RPMI8226 (cell line): ENCODE data around the gene YPEL2.
"Not testable (repeated sequence)": the region's sequence is repeated elsewhere in the genome, so short reads cannot be mapped to it uniquely, and the experiment has no call there.

Experiments
- DNase-seq: peaks from one replicate; pipeline ENCODE4 v3.0.0-alpha.2; 2015

YPEL2 gene, protein sequence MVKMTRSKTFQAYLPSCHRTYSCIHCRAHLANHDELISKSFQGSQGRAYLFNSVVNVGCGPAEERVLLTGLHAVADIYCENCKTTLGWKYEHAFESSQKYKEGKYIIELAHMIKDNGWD

DNA sequence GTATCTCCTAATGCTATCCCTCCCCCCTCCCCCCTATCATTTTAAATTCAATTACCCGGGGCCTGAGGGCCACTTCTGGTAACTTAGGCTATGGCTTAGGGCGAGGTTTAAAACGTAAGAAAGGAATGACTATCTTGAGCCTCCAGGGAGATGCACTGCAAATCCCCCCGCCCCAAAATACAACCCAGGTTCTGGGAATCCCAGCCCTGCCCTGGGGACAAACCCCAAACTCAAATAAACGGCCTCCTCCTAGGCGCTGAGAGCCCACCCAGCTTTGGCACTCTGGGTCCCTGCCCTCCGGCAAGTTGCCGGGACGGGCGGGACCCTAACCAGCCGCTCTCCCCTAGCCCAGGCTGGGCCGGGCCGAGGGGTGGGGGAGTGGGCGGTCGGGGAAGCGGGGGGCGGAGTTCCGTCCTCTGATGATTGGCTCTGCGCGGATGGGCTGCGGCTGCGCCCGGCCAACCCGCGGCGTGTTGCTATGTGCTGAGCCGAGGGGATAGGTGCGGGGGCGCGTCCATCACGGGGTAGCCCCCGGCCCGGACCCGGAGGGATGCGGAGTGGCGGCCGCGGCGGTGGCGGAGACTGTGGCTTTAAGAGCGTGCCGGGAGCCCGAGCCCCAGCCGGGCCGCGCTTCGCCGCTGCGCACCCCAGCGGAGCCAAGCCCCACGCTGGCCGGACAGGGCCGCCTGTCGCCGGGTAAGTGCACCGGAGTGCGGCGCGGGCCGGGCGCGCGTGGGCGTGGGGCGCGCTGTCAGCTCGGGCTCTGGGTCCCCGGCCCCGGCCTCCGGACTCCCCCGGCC, at the start of gene YPEL2:
Gene YPEL2, plus strand, starts transcription at position 527 of the 800 bp plus-strand sequence. CDS start 21,755 bp downstream, outside the sequence.
- DNase-seq = peak; percentile 91

DNA sequence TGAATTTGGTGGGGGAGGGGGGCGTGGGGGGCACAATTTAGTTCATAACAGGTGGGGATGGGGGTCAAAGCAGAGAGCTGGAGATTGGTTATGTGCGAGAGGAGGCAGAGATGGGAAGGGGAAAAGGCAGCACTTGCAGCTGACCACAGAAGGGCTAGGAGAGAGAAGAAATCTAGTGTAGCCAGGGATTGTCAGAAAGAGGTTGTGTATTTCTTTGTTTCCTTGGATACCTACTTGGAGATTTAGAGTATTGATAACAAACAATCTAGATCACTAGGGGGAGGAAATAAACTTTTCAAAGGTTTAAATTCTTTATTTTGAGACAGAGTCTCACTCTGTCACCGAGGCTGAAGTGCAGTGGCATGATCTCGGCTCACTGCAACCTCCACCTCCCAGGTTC, 47.1 kb upstream of the YPEL2 start:
- DNase-seq = no peak

DNA sequence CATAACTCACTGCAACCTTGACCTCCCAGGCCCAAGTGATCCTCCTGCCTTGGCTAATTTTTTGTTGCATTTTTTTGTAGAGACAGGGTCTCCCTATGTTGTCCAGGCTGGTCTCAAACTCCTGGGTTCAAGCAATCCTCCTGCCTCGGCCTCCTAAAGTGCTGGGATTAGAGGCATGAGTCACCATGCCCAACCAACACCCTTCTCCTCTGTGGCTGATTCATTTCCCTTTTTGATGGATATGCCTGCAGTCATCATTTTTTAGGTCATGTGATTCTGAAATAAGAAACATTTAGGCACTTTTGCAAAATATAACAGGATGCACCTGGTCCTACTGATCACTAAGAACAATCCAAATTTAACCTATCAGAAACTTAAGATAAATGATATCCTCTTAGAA, 44.0 kb upstream of the YPEL2 start:
- peak; percentile 72 for DNase-seq

DNA sequence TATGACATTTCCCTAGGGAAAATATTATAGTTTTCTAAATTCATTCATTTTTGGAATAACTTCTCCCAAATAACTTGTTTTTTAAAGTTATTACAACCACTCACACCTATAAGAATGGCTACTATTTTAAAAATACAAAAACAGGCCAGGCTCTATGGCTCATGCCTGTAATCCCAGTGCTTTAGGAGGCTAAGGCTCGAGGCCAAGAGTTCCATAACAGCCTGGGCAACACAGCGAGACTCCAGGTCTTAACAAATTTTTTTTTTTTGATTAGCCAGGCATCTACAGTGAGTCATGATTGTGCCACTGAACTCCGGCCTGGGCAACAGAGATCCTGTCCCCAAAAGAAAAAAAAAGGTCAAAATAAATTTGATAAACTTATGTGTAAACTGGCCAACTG, 43.6 kb upstream of the YPEL2 start:
- no peak for DNase-seq

DNA sequence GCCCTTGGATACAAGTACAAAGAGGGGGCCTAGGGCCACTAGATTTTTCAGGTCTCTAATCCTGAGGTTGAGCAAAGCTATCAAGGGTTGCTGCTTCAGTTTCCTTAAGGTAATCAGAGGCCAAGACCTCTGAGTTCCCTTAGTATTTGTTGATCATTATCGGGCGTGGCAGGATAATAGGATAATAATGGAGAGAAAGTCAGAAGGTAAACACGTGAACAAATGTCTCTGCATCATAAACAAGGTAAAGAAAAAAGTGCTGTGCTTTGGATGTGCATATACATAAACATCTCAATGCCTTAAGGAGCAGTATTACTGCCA, 41.5 kb upstream of the YPEL2 start:
- DNase-seq = no peak

DNA sequence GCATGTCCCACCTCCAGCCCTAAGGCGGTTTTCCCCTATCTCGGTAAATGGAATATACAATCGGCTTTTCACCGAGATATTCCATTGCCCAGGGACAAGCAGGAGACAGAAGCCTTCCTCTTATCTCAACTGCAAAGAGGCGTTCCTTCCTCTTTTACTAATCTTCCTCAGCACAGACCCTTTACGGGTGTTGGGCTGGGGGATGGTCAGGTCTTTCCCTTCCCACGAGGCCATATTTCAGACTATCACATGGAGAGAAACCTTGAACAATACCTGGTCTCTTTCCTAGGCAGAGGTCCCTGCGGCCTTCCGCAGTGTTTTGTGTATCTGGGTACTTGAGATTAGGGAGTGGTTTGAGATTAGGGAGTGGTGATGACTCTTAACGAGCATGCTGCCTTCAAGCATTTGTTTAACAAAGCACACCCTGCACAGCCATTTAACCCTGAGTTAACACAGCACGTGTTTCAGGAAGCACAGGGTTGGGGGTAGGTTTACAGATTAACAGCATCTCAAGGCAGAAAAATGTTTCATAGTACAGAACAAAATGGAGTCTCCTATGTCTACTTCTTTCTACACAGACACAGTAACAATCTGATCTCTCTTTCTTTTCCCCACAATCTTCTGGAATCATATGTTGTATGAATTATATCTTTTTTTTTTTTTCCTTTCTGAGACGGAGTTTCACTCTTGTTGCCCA, 41.0 kb upstream of the YPEL2 start:
- DNase-seq = not testable (repeated sequence)

DNA sequence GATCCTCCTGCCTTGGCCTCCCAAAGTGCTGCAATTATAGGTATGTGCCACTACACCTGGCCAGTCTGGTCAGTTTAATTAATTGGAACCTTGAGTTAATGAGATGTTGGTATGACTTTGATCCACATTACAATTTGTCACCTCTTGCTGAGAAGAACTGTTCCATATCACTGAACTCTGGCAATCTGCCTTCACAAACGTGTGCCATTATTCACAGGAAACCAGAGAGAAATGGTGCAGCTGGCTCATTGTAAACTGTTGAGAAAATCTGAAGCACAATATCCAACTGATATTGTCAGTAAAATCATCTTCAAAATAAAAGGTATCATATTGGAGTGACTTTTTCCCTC, 39.3 kb upstream of the YPEL2 start:
- DNase-seq = no peak

DNA sequence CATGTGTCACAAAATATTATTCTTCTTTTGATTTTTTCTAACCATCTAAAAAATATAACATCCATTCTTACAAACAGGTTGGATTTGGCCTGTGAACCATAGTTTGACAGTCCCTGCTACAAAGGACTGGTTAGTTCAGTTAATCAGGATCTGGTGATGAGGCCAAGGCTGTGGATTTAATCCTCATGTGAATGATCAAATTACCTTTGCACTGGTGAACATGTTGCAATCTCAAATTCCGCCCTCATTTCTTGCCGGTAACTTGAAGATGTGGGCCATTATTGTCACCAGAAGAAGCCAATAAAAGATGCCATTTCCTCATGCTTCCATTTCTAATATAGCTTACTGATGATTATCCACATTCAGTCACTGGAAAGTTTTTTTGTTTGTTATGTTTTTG, 35.3 kb upstream of the YPEL2 start:
- no peak for DNase-seq

DNA sequence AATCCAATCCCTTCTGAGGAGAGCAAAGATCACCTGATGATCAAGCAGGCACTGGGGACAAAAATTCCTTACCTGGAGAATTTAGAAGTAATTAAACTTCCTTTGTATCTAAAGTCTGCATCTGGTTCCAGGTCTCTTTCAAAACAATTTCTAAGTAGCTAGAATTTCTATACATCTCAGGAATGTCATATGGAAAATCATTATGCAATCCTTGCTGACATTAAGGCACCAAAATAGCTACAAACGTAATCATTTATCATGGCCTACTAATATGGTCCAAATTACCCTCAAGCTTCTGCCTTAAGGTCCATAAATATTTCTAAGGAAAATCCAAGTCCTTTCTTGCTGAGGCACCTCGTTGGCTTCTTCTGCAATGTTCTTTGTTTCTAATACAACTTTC, 32.9 kb upstream of the YPEL2 start:
- no peak for DNase-seq

DNA sequence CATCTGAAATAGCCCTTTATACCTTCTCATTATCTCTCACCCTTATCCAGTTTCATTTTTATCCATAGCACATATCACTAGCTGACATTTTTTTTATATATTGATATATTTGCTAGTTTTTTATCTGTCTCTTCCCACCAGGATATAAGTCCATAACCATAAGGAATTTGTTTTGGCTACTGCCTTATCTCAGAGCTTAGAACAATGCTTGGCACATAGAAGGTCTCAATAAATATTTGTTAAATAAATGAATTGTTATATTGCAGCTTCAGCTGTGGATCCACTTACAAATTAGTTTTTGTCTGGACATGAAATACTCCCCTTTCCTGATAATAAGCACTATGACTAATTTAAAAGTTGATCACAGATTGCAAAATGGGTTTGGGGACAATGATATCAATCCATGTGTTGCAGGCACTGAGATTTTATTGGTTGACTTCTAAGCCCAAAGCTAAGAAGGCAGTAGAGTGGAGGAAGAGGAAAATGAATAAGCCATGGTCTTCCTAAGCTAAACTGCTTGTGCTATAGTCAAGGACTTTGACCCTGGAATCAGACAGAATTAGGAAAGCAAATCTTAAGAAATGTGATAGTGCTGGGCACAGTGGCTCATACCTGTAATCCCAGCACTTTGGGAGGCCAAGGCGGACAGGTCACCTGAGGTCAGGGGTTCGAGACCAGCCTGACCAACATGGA, 31.9 kb upstream of the YPEL2 start:
- no peak for DNase-seq

DNA sequence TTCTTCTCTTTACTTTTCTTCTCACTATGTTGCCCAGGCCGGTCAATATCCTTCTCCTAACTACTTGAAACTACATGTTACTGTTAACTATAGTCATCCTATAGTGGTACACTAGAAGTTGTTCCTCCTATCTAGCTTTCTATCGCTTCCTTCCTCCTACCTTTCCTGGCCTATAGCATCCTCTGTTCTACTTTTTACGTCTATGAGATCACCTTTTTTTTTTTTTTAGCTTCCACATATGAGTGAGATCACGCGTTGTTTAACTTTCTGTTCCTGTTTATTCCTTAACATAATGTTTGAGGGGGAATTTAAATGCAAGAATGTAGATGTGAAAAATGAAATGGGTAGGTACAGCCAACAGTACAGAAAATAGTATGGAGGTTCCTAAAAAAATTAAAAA, 30.5 kb upstream of the YPEL2 start:
- no peak for DNase-seq

DNA sequence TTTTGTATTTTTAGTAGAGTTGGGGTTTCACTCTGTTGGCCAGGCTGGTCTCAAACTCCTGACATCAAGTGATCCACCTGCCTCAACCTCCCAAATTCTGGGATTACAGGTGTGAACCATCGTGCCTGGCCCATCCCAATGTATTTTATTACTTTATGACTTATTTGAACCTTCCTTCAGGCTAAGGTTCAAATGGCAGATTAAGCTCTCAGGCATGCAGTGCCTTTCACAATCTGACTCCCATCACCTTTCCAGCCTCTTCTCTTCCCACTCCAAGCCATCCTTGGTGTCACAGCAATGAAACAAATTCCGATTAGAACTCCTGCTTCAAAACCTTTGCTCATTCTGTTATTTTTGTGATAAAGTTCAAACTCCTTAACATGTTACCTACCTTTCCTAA, 26.6 kb upstream of the YPEL2 start:
- DNase-seq = no peak

DNA sequence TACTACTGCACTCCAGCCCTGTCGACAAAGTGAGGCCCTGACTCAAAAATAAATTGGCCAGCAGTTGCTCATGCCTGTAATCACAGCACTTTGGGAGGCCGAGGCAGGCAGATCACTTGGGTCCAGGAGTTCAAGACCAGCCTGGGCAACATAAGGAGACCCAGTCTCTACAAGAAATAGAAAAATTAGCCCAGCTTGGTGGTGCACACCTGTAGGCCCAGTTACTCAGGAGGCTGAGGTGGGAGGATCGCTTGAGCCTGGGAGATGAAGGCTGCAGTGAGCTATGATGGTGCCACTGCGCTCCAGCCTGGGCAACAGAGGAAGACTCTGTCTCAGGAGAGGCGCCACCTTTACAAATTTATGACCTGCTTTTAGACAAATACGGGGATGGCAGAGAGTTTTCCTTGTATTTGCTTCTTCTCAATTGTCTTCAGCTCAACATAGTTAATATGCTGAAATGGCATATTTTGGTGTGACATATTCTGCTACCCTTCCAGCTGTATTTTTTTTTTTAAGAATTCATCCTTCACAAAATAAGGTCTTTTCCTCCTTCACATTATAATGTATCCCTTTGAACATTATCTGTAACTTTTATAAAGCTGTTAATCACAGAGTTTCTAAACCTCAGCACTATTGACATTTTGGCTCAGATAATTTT, 21.1 kb upstream of the YPEL2 start:
- DNase-seq = no peak

DNA sequence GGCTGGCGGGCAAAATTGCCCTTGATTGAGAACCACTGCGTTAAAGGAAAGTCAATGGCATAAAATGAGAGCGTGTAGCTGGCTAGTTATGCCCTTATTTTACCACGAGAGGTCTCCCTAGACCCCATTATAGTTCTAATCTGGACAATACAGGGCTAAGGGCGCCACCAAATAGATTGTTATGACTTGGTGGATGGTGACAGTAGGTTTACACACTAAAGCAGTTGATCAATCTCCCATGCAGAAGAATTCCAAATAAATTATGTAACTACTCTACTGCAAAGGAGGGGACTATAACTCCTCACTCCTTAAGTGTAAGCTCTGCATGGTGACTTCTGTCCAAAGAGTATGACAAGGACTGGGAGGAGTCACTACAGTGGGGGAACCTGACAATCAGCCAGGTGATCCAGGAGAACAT, 20.4 kb upstream of the YPEL2 start:
- peak; percentile 75 for DNase-seq

DNA sequence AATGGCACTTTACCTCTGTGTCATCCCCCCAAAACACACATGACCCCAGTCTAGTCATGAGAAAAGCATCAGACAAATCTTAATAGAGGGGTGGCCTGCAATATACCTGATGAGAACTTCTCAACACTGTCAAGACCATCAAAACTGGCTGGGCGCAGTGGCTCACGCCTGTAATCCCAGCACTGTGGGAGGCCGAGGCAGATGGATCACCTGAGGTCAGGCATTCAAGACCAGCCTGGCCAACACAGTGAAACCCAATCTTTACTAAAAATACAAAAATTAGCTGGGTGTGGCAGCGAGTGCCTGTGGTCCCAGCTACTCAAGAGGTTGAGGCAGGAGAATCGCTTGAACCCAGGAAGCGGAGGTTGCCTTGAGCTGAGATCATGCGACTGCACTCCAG, 19.9 kb upstream of the YPEL2 start:
- not testable (repeated sequence) for DNase-seq

DNA sequence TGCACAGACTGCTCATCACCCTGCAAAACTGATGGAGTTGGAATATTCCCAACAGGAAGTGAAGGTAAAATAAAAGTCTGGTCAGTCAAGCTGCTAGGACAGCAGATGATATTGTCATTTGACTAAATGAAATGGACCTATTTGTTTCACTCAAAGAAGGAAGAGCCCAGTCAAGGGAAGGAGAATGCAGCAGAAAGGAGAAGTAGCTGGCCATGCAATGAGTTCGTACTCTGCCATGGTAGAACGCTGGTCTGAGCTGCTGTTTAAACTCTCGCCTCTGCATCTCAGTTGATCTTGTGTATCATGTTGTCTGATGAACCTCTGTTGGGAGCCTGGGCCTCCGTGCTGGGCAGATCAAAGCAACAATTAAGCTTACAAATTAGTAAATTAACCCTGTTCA, 15.6 kb upstream of the YPEL2 start:
- no peak for DNase-seq

DNA sequence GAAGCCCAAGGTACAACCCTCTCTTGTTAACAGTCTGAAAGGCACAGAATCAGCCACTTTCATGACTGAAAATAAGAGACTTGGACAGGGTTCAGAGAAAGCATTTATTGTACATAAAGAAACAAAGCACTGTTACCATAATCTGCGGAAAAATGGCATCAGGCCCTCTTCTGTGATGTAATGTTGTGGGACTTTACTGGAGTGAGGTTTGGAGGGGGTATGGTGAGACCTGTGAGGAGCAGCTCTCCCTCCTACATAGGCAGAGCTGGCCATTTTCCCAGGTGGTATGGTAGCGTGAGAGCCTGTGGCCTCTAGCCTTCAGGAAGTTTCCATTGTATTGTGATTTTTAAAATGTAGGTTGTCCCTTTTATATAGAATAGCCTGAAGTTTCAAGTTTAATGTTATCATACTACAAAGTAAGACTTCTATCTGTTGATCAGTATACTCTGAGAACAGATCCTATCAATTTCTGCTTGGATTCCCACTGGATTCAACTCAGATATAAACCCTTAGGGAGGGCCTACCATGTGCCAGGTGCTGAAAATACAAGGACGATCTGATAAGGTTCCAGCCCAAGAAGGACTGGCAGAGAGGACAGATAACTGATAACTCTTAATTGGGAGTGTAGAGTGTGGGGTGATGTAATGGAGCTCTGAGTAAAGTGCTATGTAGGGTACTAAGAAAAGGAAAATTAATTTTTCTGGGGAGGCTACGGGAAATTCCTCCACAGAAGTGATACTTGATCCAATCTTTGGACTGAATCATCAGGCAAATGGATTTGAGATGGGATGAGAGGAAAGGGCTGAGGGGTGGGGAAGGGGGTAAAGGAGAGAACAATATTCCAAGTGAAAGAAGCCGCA, 4.1 kb upstream of the YPEL2 start:
- DNase-seq = no peak

DNA sequence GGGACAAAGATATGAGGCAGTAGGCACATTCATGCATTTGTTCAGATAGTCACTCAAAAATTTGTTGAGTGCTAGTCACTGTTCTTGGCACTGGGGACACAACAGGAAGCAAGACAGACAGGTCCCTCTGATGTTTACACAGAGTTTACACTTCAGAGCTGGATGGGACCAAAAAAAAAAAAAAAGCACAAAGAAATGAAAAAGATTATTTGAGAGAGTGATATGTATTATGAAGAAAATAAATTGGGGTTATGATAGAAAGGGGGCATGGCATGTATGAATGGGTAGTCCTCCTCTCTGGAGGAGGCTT, 3.5 kb upstream of the YPEL2 start:
- DNase-seq = no peak

DNA sequence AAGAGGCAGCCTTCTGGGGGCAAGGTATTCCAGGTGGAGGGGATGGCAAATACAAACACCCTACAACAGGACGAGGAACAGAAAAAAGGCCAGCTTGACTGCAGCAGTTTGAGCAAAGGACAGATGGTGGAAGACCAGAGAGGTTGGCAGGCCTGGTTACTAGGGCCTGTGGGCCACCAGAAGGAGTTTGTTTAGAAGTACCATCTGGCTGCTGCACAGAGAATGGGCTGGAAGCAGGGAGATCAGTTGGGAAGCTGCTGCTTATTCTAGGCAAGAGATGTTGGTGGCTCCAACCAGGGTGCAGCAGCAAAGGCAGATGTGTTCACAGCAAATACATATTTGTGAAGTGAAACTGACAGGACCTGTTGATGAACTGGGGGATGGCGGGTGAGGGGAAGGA, 2.9 kb upstream of the YPEL2 start:
- peak; percentile 25 for DNase-seq

DNA sequence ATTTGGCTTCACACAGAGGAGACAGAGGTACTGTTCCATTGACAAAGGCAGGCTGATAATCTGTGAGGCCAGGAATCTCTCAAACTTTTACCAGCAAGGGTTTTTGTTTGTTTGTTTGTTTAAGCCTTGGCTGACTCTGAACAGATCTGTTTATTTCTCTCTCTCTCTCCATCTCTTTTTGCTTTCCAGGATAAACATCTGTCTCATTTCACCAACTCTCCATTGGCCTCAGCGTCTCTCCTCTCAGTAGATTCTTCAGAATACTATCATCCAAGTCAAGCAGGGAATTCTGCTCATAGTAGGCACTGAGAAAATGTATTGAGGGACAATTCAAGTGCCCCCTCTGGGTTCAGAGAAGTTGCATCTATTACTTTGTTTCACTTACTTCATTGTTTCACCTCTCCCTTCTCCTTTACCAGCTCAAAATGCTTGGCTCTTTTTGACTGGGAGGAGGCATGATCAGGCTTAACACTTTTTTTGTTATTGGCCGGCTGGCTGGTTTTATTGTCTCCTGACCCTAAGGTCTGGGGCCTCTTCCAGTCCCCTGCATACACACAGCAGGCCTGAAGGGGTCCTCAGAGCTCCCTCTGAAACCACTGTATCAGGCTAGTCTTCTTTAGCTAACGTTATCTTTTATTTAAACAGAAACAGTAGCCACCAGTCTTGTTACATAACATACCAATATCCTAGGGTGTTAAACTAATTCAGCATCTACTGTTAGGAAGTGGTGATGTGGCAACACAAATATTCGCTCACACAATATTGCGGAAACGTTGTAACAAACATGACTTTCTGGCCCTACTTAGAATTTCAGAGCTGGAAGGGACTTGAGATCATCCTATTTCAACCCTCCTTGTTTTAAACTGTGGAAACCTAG, 2.0 kb upstream of the YPEL2 start:
- DNase-seq = peak; percentile 79
